ENCODE results near the gene NDUFB10. TPM values are rescaled to one million over a fixed set of nuclear protein-coding genes. Genes with fewer than 3 reads are reported as not detected.
"Not testable (repeated sequence)": the region's sequence is repeated elsewhere in the genome, so short reads cannot be mapped to it uniquely, and the experiment has no call there.

NDUFB10 gene
- total and polyA plus RNA-seq, 2 donors = 103 to 129 TPM

GRCh38 chr16:1932050-1933028 is 27.0 kb upstream of the NDUFB10 start:
- peaks cover 2 to 4% of the 10 kb centered on the region in 2 donors for H3K4me1 ChIP-seq (ENCODE audit: control insufficient read depth in 2 of 2, insufficient read depth in 2 of 2, low read length in 2 of 2)
- H3K4me3 ChIP-seq (ENCODE audit: low read length in 2 of 2) = no peak overlapping the region
- WGBS = 93% methylated on average over 19 of the region's 19 CpGs
- DNase-seq (ENCODE audit: low read depth in 6 of 9, low spot score in 9 of 9) = no peak
- H3K9me3 ChIP-seq (ENCODE audit: control insufficient read depth in 2 of 2, insufficient read depth in 1 of 2, low read length in 1 of 2) = no peaks in the 10 kb centered on the region
- peaks cover 0 to 3% of the 10 kb centered on the region in 2 donors for H3K36me3 ChIP-seq (ENCODE audit: control insufficient read depth in 2 of 2, insufficient read depth in 2 of 2, low read length in 1 of 2)
- H3K27ac ChIP-seq (ENCODE audit: low read depth in 1 of 2, low read length in 1 of 2) = no peak overlapping the region
- peaks cover 2 to 22% of the 10 kb centered on the region in 2 donors for H3K27me3 ChIP-seq (ENCODE audit: control insufficient read depth in 2 of 2, insufficient read depth in 1 of 2, low read length in 1 of 2)

DNA sequence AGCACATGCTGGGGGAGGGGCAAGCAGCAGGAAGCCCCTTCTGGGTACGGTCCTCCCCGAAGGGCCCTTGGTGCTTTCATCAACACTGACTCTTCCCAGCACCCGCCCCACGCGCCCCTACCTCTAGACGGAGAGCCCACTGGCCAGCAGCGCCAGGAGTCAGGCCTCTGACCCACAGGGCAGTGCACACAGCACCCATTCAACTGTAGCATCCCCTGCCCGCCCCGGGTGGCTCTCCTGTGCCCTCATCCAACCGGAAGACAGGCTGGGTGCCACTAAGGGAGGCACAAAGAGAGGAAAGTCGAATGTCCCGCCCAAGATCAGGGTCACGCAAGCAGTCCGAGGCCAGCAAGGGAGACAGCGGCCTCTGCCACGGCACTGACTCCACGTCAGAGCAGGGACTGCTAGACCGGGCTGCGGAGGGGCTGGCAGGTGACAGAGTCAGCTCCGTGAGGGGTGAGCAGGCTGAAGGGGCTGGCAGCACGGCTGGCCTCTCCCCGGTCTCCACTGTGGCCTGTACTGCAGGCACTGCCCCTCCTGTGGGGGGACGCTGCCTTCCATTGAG is 26.2 kb upstream of the NDUFB10 start:
- peaks cover 2 to 21% of the 10 kb centered on the region in 2 donors for H3K27me3 ChIP-seq (ENCODE audit: control insufficient read depth in 2 of 2, insufficient read depth in 1 of 2, low read length in 1 of 2)
- no peak for DNase-seq (ENCODE audit: low read depth in 6 of 9, low spot score in 9 of 9)
- peaks cover 3 to 10% of the 10 kb centered on the region in 2 donors for H3K36me3 ChIP-seq (ENCODE audit: control insufficient read depth in 2 of 2, insufficient read depth in 2 of 2, low read length in 1 of 2)
- no peak overlapping the region for H3K4me3 ChIP-seq (ENCODE audit: low read length in 2 of 2)
- H3K9me3 ChIP-seq (ENCODE audit: control insufficient read depth in 2 of 2, insufficient read depth in 1 of 2, low read length in 1 of 2) = no peaks in the 10 kb centered on the region
- WGBS = 85% methylated on average over 23 of the region's 23 CpGs
- H3K27ac ChIP-seq (ENCODE audit: low read depth in 1 of 2, low read length in 1 of 2) = no peak overlapping the region
- H3K4me1 ChIP-seq (ENCODE audit: control insufficient read depth in 2 of 2, insufficient read depth in 2 of 2, low read length in 2 of 2) = peaks cover 2 to 4% of the 10 kb centered on the region in 2 donors

- Histone ChIP-seq H3K4me1 (ENCODE audit: control insufficient read depth in 2 of 2, insufficient read depth in 2 of 2, low read length in 2 of 2) (peaks cover 2 to 9% of the 10 kb centered on the region in 2 donors), H3K27ac (ENCODE audit: low read depth in 1 of 2, low read length in 1 of 2) (no peak overlapping the region), H3K4me3 (ENCODE audit: low read length in 2 of 2) (no peak overlapping the region), H3K9me3 (ENCODE audit: control insufficient read depth in 2 of 2, insufficient read depth in 1 of 2, low read length in 1 of 2) (no peaks in the 10 kb centered on the region), H3K36me3 (ENCODE audit: control insufficient read depth in 2 of 2, insufficient read depth in 2 of 2, low read length in 1 of 2) (peaks cover 19 to 38% of the 10 kb centered on the region in 2 donors), H3K27me3 (ENCODE audit: control insufficient read depth in 2 of 2, insufficient read depth in 1 of 2, low read length in 1 of 2) (peaks cover 0 to 11% of the 10 kb centered on the region in 2 donors)
- DNase-seq (ENCODE audit: low read depth in 6 of 9, low spot score in 9 of 9) = no peak
- 97% methylated on average over 11 of the region's 11 CpGs for WGBS
These were observed 22.3 kb upstream of the NDUFB10 start for GRCh38 chr16:1936945-1937479.

GRCh38 chr16:1938316-1938715 is 21.0 kb upstream of the NDUFB10 start:
- no peaks in the 10 kb centered on the region for H3K9me3 ChIP-seq (ENCODE audit: control insufficient read depth in 2 of 2, insufficient read depth in 1 of 2, low read length in 1 of 2)
- no peak for DNase-seq (ENCODE audit: low read depth in 6 of 9, low spot score in 9 of 9)
- peaks cover 8 to 18% of the 10 kb centered on the region in 2 donors for H3K4me1 ChIP-seq (ENCODE audit: control insufficient read depth in 2 of 2, insufficient read depth in 2 of 2, low read length in 2 of 2)
- H3K27me3 ChIP-seq (ENCODE audit: control insufficient read depth in 2 of 2, insufficient read depth in 1 of 2, low read length in 1 of 2) = peaks cover 0 to 9% of the 10 kb centered on the region in 2 donors
- 98% methylated on average over 10 of the region's 10 CpGs for WGBS
- H3K36me3 ChIP-seq (ENCODE audit: control insufficient read depth in 2 of 2, insufficient read depth in 2 of 2, low read length in 1 of 2) = peaks cover 19 to 38% of the 10 kb centered on the region in 2 donors
- no peak overlapping the region for H3K4me3 ChIP-seq (ENCODE audit: low read length in 2 of 2)
- H3K27ac ChIP-seq (ENCODE audit: low read depth in 1 of 2, low read length in 1 of 2) = no peak overlapping the region

DNA sequence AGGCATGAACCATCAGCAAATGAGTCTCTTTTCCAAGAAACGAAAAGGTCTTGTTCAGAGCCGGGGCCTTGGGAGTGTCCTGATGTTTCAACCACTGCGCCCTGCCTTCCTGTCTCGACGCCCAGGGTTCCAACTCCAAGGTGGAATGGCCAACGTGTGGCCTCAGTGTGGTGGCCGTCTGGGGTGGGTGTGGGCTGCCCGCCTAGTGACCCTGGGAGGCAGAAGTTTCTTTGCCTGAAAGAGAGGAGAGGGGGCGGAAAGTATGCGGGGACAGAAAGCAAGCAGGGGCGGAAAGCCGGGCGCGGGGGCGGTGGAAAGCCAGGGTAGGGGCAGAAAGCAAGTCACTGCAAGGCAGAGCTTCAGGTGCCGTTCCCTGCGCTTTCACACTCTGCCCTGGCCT is 20.4 kb upstream of the NDUFB10 start:
- WGBS = 98% methylated on average over 17 of the region's 17 CpGs
- H3K4me3 ChIP-seq (ENCODE audit: low read length in 2 of 2) = no peak overlapping the region

GRCh38 chr16:1939833-1940232 is 19.5 kb upstream of the NDUFB10 start:
- H3K27me3 ChIP-seq (ENCODE audit: control insufficient read depth in 2 of 2, insufficient read depth in 1 of 2, low read length in 1 of 2); H3K27ac ChIP-seq (ENCODE audit: low read depth in 1 of 2, low read length in 1 of 2); H3K4me3 ChIP-seq (ENCODE audit: low read length in 2 of 2); H3K9me3 ChIP-seq (ENCODE audit: control insufficient read depth in 2 of 2, insufficient read depth in 1 of 2, low read length in 1 of 2); DNase-seq (ENCODE audit: low read depth in 6 of 9, low spot score in 9 of 9): not testable (repeated sequence)
- Histone ChIP-seq H3K36me3 (ENCODE audit: control insufficient read depth in 2 of 2, insufficient read depth in 2 of 2, low read length in 1 of 2) (peaks cover 19 to 38% of the 10 kb centered on the region in 2 donors), H3K4me1 (ENCODE audit: control insufficient read depth in 2 of 2, insufficient read depth in 2 of 2, low read length in 2 of 2) (peaks cover 8 to 21% of the 10 kb centered on the region in 2 donors)
- over 99% methylated on average over 8 of the region's 8 CpGs for WGBS

More for the DNA sequence above, 20.4 kb upstream of the NDUFB10 start:
- DNase-seq (ENCODE audit: low read depth in 6 of 9, low spot score in 9 of 9) = no peak
- peaks cover 8 to 21% of the 10 kb centered on the region in 2 donors for H3K4me1 ChIP-seq (ENCODE audit: control insufficient read depth in 2 of 2, insufficient read depth in 2 of 2, low read length in 2 of 2)
- H3K36me3 ChIP-seq (ENCODE audit: control insufficient read depth in 2 of 2, insufficient read depth in 2 of 2, low read length in 1 of 2) = peaks cover 19 to 38% of the 10 kb centered on the region in 2 donors
- H3K27me3 ChIP-seq (ENCODE audit: control insufficient read depth in 2 of 2, insufficient read depth in 1 of 2, low read length in 1 of 2) = peaks cover 0 to 7% of the 10 kb centered on the region in 2 donors
- no peaks in the 10 kb centered on the region for H3K9me3 ChIP-seq (ENCODE audit: control insufficient read depth in 2 of 2, insufficient read depth in 1 of 2, low read length in 1 of 2)
- no peak overlapping the region for H3K27ac ChIP-seq (ENCODE audit: low read depth in 1 of 2, low read length in 1 of 2)

DNA sequence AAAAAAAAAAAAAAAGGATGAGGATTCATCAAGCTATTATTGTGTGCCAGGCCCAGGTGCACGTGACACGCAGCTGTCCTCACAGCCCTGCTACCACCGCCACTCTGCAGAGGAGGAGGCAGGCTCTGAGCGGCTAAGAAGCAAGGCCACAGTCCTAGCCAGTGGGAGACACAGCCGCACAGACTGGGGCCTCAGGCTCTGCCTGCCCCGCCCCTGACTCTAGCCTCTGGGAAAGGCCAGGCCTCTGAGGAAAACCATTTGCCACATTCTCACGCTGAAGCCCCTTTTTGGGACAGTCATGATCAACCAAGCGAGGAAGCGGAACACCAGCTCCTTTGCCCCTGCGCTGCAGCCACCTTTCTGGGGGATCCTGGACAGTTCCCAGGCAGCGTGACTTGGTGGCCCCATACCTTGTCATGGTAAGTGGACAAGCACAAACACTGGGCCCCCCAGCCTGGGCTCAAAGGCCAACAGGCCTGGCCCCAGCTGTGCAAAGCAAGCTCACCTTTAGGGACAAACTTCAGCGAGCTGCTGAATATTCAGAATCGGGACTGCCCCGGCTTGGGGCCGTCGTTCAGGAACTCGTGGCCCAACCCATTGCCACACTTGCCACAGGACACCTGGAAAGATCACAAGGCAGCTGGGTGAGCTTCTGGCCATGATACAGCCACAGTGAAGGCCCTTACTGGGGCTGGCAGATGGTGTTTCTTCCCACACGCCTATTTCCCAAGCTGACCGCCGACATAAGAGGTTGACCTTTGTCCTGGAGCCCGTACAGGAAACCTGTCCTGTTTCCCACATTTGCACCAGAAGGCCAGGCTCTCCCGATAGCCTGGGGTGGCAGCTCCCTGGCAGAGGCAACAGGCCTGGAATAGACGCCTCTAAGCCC is 18.8 kb upstream of the NDUFB10 start:
- Histone ChIP-seq H3K27me3 (ENCODE audit: control insufficient read depth in 2 of 2, insufficient read depth in 1 of 2, low read length in 1 of 2) (peaks cover 0 to 7% of the 10 kb centered on the region in 2 donors), H3K36me3 (ENCODE audit: control insufficient read depth in 2 of 2, insufficient read depth in 2 of 2, low read length in 1 of 2) (peaks cover 19 to 38% of the 10 kb centered on the region in 2 donors), H3K9me3 (ENCODE audit: control insufficient read depth in 2 of 2, insufficient read depth in 1 of 2, low read length in 1 of 2) (no peaks in the 10 kb centered on the region), H3K4me3 (ENCODE audit: low read length in 2 of 2) (no peak overlapping the region), H3K4me1 (ENCODE audit: control insufficient read depth in 2 of 2, insufficient read depth in 2 of 2, low read length in 2 of 2) (peaks cover 8 to 21% of the 10 kb centered on the region in 2 donors), H3K27ac (ENCODE audit: low read depth in 1 of 2, low read length in 1 of 2) (no peak overlapping the region)
- WGBS = 94% methylated on average over 23 of the region's 23 CpGs
- DNase-seq (ENCODE audit: low read depth in 6 of 9, low spot score in 9 of 9) = no peak

- Histone ChIP-seq H3K27ac (ENCODE audit: low read depth in 1 of 2, low read length in 1 of 2) (no peak overlapping the region), H3K27me3 (ENCODE audit: control insufficient read depth in 2 of 2, insufficient read depth in 1 of 2, low read length in 1 of 2) (peaks cover 0 to 7% of the 10 kb centered on the region in 2 donors), H3K9me3 (ENCODE audit: control insufficient read depth in 2 of 2, insufficient read depth in 1 of 2, low read length in 1 of 2) (no peaks in the 10 kb centered on the region), H3K4me3 (ENCODE audit: low read length in 2 of 2) (no peak overlapping the region), H3K36me3 (ENCODE audit: control insufficient read depth in 2 of 2, insufficient read depth in 2 of 2, low read length in 1 of 2) (peaks cover 19 to 38% of the 10 kb centered on the region in 2 donors), H3K4me1 (ENCODE audit: control insufficient read depth in 2 of 2, insufficient read depth in 2 of 2, low read length in 2 of 2) (peaks cover 8 to 21% of the 10 kb centered on the region in 2 donors)
- DNase-seq (ENCODE audit: low read depth in 6 of 9, low spot score in 9 of 9) = no peak
- WGBS = 90% methylated on average over 30 of the region's 30 CpGs
These were observed 17.9 kb upstream of the NDUFB10 start for GRCh38 chr16:1941162-1942046.
